HG02938 (cell line): ENCODE data around the gene CT45A3.
"Not testable (repeated sequence)": the region's sequence is repeated elsewhere in the genome, so short reads cannot be mapped to it uniquely, and the experiment has no call there.

Experiments
- ATAC-seq: cut with Tn5 transposase; IDR thresholded peaks from one replicate; pipeline ENCODE4 v1.9.1; 2021; ENCODE audit warnings: mild to moderate bottlenecking, moderate library complexity; ENCODE audit not compliant: unreplicated experiment

CT45A3 gene, protein sequence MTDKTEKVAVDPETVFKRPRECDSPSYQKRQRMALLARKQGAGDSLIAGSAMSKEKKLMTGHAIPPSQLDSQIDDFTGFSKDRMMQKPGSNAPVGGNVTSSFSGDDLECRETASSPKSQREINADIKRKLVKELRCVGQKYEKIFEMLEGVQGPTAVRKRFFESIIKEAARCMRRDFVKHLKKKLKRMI

DNA sequence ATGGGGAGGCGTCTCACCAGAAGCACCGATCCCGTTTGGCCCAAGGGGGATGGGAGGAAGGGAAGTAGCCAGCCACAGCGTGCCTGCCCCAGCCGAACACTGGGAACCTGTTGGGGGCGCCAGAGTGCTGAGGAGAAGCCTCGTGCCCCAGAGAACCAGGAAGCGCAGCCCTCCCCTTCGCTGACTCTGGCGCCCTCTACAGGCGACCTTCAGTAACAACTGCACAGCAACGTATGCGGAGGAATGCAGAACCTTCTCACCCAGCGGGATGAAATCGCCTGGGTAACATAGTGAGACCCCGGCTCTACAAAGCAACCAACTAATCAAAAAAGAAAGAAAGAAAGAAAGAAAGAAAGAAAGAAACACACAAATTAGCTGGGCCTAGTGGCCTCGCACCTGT, at the start of gene CT45A3:
CT45A3 (minus strand) TSS at position 101 of the 400 bp plus-strand sequence. CDS start 3,747 bp downstream, outside the sequence.
- not testable (repeated sequence) for ATAC-seq

DNA sequence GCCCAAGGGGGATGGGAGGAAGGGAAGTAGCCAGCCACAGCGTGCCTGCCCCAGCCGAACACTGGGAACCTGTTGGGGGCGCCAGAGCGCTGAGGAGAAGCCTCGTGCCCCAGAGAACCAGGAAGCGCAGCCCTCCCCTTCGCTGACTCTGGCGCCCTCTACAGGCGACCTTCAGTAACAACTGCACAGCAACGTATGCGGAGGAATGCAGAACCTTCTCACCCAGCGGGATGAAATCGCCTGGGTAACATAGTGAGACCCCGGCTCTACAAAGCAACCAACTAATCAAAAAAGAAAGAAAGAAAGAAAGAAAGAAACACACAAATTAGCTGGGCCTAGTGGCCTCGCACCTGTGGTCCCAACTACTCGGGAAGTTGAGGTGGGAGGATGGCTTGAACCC, 34.7 kb upstream of the CT45A3 start, which contains the start of gene CT45A6:
CT45A6 (minus strand) TSS at position 101 of the 400 bp plus-strand sequence. CDS start 3,794 bp downstream, outside the sequence.
- not testable (repeated sequence) for ATAC-seq

DNA sequence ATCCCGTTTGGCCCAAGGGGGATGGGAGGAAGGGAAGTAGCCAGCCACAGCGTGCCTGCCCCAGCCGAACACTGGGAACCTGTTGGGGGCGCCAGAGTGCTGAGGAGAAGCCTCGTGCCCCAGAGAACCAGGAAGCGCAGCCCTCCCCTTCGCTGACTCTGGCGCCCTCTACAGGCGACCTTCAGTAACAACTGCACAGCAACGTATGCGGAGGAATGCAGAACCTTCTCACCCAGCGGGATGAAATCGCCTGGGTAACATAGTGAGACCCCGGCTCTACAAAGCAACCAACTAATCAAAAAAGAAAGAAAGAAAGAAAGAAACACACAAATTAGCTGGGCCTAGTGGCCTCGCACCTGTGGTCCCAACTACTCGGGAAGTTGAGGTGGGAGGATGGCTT, 17.4 kb upstream of the CT45A3 start, which contains the start of gene CT45A5:
CT45A5 (minus strand) TSS at position 101 of the 400 bp plus-strand sequence. CDS start 3,774 bp downstream, outside the sequence.
- not testable (repeated sequence) for ATAC-seq

GRCh38 chrX:135744739-135745138, 23.3 kb downstream of the CT45A3 start:
- not testable (repeated sequence) for ATAC-seq

DNA sequence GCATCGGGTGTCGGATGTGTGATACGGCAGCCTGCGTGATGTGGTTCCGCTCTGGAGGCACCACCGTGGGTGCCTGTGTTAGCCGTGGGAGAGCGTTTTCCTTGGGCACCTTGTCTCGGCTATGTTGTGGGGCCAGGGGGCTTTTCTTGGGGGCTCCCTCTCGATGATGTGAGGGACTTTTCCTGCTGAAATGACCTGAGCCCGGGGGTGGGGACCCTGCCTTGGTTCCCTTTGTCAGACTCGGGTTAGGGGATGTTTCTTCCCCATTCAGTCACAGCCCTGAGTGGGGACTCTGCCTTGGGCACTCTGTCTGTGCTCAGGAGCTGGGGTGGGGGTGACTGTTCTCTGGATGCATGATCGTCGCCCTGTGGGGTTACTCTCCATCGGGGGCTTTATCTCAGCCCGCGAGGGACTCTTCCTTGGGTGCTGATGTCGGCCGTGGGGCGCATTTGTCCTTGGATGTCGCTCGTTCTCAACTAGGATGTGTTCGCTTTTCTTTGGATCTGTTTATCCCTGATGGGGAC, 26.7 kb downstream of the CT45A3 start:
- no peak for ATAC-seq

- no peak for ATAC-seq
These were observed 27.3 kb downstream of the CT45A3 start for GRCh38 chrX:135740681-135741149.

- no peak for ATAC-seq
These were observed 30.5 kb downstream of the CT45A3 start for GRCh38 chrX:135737366-135738071.

DNA sequence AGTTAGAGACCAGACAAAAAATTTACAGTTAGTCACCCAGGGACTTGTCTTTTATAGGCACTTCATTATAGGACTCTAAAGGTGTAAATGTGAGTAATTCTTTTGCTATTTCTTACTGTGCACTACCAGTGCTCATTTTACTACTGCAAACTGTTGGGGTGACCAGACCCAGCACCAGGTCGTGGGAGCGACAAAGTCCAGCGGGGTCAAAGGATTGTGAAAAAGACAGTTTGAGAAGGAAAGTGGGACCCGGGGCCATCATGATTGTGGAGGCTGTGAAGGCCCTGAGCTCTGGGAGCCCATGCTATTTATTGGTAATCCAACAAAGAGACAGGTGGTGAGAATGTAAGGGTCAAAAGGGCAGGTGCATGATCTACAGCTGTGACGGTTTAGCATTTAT, 33.3 kb downstream of the CT45A3 start:
- not testable (repeated sequence) for ATAC-seq

- no peak for ATAC-seq
These were observed 54.2 kb downstream of the CT45A3 start for GRCh38 chrX:135713795-135714194.

DNA sequence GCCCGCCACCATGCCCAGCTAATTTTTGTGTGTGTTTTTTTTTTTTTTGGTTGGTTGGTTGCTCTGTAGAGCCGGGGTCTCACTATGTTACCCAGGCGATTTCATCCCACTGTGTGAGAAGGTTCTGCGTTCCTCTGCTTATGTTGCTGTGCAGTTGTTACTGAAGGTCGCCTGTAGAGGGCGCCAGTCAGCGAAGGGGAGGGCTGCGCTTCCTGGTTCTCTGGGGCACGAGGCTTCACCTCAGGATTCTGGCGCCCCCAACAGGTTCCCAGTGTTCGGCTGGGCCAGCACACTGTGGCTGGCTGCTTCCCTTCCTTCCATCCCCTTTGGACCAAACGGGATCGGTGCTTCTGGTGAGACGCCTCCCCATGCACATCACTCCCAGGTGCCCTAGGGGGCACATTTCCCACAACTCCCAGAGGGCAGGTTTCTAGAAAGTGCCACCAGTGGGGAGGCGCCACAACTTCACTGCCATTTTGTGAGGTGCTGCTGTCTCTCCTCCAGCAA, 54.8 kb downstream of the CT45A3 start, which contains the start of gene CT45A1:
CT45A1 (plus strand) TSS at position 457 of the 507 bp plus-strand sequence. CDS start 5,302 bp downstream, outside the sequence.
- ATAC-seq: not testable (repeated sequence)
